Hematopoietic multipotent progenitor cell treated with erythropoietin and hydrocortisone succinate and interleukin-3 and kit ligand, for 4 days (in vitro differentiated cells): ENCODE data around the gene ZBTB7B.

Source experiments
- DNase-seq: peaks from one replicate; pipeline ENCODE4 v3.0.0-alpha.2; 2015

The ZBTB7B gene

DNA sequence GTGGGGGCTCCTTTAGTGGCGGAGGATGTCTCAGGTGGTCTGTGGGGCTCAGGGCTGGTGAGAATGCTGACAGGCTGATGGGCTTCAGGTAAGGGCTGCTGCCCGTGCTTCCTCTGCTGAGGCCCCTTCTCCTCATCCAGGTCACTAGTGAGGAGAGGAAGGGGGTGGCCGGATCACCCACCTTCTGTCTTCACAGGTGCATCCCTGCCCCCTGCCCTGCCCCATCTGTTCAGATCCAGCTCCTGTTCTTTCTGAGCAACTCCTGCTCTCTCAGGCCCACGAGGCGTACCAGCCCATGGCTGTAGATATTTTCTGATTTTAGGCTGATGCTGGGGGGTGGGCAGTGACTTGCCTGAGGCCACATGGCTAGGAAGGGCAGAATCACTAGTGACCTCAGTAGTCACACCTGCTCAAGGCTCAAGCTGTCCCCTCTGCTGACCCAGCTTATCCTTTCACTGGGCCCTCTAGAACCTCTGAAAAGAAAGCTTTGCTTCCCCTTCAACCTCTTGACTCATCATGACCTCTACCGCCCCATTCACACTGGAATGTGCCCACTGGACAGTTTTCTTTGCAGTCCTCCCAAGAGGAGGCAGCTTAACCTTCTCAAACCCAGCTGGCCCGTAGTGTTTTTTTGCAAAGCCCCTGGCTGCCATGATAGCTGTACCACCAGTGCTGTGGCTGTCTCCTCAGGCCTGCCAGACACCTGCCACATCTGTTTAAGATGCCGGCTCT lies 16.2 kb downstream of the ZBTB7B start:
- no peak for DNase-seq

DNA sequence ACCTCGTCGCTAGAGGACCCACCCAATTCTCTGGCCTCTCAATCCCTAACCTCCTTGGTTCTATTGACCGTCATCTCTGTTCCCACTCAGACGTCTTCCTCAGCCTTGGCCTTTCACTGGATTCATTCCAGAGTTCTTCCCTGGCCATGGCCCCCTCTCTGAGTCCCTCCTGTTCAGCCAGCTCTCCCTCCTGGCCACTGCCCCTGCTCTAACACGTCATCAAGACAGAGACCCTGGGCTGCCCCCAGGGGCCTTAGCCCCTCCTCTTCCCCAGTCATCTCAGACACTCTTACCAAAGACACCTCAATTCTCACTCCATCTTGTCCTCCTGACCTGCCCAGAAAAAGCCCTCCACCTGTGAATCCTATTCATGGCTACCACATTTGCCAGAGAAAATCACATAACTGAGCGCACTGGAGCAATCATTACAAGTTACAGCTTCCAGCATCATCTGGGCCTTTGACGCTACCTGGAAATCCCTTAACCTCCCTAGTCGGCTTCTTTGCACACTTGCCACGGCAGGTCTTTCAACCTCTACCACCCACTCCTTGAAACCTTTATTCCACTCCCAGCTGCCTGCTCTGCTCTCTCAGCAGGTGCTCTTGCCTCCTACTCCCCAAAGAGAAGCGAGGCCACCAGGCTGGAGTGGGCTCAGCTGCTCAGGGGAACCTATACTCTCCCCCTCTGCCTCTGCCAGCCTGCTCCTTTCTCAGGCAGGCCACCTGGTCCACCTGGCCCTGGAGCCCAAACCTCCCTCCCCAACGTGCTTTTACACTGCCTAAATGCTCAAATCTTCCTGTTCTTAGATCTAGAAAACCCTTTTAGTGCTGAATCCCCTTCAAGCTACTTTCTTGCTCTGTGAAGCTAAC lies 17.0 kb downstream of the ZBTB7B start:
- no peak for DNase-seq

DNA sequence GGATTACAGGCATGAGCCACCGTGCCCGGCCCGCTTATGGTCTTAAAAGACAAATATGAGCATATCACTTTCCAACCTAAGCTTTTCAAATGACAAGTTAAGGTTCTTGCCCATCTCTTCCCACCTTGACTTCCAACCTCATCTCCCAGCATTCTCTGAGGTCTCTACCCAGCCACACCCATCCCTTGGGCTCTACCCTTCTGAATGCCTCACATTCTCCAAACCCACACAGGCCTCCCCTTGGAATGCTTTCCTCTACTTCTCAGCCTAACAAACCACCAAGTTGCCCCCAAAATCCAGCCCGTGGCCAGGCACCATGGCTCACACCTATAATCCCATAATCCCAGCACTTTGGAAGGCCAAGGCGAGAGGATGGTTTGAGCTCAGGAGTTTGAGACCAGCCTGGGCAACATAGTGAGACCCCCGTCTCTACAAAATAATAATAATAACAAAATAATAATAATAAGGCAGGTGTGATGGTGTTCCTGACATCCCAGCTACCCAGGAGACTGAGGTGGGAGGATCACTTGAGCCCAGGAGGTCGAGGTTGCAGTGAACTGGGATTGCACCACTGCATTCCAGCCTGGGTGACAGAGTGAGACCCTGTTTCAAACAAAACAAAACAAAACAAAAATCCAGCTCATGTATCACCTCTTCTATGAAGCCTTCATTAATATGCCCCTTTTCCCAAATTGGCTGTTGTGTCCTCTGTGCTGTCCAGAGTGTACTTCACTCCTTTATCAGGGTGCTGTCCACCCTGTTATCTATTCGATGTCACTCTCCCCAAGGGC lies 19.7 kb downstream of the ZBTB7B start:
- no peak for DNase-seq

DNA sequence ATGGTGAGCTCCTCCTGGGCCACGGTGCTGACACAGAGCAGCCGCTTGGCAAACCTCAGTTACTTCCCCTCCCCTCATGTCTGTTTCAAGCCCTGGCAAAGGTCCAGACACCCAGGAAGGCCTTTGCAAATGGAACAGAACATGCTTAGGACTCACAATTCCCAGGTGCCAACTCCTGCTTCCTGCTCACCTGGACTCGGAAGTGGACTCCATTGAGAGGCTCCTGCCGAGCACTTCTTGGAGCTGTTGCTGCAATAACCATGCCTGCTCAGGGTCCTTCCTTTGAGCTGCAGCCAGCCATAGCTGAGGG lies 20.3 kb downstream of the ZBTB7B start:
- DNase-seq: peak; percentile 61

DNA sequence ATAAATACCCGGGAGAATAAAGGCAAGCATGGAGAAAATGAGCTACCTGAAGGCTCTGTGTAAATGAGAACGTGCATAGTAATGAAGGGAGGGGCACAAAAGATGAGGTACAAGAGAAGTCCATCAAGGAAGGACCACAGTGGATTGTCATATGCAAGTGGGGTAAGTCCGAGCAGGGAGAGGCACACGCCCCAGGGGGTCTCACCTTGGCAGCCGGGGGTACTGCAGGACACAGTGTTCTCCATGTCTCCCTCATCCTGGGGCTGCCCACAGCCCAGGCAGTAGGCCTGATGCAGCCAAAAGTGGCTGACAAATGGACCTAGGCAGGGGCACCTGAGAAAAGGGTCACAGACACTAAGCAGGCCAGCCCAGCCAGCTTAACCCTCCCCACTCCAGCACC lies 21.0 kb downstream of the ZBTB7B start:
- DNase-seq: no peak

DNA sequence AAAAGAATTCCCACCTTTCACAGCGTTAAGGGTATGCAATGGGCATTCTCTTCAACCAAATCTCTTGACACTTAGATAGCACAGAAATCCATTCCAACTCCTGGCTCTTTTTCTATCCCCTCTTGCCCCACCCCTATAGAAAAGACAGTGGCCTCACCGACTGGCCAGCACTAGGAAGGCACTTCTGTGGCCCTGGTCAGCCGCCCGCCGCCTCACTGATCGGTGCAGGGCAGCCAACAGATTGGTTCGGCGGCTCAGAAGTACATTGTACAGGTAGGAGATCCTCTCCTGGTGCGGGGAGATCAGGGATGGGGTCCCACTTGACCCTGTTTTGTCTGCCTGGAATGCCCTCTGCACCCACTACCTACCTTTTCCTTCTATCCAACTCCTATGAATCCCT lies 21.7 kb downstream of the ZBTB7B start:
- no peak for DNase-seq

DNA sequence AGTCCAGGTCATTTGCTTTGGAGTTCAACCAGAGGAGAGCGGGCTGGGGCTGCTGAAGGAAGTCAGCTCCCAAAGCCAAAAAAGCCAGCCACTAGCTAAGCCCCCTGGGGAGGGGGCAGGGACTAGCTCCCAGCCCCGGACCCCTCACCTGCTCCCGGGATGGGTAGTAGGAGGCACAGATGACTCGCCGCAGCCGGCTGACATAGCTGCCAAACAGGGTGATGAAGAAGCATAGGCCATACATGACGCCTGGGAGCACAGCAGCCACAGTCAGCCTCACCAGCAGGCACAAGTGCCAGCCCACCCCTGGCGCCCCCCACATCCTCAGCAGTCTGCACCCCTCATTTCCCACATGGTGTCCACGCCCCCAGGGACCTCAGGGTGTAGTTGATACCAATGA lies 23.6 kb downstream of the ZBTB7B start:
- no peak for DNase-seq

DNA sequence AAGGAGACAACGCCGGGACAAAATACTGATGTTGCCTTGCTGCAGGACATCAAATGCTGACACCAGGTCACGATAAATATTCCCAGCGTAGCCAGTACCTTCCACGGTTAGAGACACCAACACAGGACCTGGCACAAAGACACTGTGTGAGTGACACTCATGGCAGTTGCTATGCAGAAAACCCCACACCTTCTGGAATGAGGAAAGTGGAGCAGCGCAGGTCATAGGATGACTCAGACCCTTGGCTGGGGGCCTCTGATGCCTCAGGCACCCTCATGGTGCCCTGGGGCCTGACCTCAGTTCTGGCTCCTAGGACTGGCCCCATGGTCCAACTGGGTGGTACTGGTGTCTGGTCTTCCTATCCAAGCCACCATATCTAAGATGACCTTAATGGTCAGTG lies 24.0 kb downstream of the ZBTB7B start:
- no peak for DNase-seq

DNA sequence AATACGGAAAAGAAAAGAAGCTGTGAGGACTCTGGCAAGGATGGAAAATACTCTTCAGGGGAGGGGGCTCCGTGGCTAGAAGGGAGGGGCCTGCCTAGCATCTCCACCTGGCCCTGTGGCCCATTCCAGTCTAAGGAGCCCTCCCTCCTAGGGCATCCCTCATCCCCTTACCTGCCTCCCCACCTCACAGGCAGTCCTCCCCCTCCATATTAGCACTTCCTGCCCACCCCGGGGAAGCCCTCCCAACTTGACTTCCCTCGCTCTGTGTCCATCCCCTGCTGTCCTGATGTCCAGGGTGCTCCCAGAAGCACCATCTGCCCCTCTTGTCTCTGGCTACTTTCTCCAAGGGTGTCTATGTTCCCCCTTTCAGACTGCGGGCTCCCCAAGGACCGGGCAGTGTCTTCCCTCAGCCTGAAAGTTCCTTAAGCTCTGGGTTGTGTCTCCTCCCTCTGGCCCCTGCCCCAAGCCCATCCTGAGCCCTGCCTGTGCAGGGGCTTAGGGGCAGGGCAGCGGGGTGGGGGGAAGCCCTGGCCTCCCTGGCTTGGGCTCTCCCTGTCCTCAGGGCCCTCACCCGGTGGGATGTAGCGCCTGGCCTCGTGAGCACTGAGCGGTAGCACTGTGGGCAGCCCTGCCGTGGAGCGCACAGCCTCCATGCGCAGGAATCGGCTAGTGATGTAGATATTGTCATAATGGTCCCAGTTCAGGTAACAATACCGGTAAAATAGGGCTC lies 27.1 kb downstream of the ZBTB7B start:
- DNase-seq: no peak

DNA sequence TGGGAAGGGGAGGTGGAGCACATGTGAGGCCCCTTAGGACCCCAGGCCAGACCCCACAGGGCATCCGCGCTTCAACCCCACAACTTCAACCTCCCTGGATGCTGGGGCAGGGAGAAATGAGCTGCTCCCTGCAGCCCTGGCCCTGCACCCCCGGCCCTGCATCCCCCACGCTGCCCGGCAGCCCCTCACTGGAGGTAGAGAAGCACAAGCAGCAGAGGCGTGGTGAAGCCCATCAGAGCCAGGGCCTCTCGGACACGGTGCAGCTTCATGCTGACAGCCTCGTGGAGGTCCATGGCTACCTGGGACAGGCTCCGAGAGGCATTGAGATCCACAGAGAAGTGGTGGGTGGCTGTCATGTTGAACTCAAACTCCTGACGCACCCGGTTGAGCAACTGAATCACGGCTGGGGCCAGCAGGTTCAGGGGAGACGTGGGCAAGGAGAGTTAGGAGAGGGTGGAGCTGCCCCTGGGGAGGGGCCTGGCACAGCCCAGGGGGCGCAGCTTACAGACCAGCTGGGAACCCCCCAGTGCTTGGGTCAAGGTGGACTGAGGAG lies 27.7 kb downstream of the ZBTB7B start:
- no peak for DNase-seq

DNA sequence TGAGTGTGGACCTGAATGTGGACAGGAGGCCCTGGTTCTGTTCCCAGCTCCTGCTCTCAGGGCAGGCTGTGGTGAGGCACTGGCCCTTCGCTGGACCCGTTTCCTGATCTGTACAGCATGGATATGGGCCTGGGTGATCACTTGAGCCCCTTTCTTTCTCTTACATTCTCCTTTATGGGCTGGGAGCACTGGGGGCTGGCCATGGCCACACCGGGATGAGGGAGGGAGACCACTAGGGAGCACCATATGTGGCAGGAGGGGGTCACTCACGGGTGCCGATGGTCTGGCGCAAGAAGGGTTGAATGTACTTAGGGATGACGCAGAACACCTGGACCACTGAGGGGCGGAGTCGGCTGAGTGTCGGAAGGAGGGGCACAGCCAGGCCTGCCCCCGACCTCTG lies 28.3 kb downstream of the ZBTB7B start:
- DNase-seq: no peak

DNA sequence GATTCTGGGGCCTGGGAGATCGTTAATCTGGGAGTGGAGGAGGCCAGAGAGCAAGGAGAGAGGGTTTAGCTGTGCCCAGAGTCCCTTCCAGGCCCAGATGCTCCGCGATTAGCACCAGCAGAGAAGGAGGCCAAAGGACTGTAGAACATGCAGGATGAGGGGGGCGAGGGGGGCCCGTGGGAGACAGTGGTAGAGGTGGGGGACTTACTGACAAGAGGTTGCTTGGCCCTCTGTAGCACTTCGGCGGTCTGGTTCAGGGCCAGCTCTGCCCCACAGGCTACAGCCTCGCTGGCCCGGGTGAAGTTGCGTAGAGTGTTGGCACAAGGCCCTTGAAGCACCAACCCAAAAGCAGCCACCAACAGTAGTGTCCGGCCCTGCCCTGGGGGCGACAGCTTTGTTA lies 30.3 kb downstream of the ZBTB7B start:
- no peak for DNase-seq

DNA sequence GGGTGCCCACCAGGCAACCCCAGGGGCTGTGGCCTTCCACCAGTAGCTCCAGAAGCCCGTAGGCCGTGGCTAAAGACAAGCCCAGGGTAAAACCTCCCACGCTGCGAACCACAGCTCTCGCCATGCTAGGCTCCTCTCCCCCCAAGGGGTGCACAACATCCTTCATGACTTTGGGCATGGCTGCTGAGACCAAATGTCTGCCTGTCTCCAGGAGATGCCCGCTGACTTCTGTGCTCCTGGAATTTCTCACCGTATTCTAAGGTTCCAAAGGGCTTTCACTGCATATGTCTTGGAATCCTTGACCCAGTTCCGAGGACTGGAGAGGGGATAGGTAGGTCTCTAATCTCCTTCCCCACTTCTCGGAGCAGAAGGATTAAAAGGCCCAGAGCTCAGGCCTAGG lies 30.9 kb downstream of the ZBTB7B start, which contains the start of the genes DCST1 and DCST2:
Gene DCST1 (plus strand): TSS at position 301 of the 400 bp plus-strand sequence. CDS start 213 bp downstream, outside the sequence.
Gene DCST2 (minus strand): TSS at position 258 of the 400 bp plus-strand sequence. CDS start 80 bp downstream, at position 178.
- DNase-seq: no peak

DNA sequence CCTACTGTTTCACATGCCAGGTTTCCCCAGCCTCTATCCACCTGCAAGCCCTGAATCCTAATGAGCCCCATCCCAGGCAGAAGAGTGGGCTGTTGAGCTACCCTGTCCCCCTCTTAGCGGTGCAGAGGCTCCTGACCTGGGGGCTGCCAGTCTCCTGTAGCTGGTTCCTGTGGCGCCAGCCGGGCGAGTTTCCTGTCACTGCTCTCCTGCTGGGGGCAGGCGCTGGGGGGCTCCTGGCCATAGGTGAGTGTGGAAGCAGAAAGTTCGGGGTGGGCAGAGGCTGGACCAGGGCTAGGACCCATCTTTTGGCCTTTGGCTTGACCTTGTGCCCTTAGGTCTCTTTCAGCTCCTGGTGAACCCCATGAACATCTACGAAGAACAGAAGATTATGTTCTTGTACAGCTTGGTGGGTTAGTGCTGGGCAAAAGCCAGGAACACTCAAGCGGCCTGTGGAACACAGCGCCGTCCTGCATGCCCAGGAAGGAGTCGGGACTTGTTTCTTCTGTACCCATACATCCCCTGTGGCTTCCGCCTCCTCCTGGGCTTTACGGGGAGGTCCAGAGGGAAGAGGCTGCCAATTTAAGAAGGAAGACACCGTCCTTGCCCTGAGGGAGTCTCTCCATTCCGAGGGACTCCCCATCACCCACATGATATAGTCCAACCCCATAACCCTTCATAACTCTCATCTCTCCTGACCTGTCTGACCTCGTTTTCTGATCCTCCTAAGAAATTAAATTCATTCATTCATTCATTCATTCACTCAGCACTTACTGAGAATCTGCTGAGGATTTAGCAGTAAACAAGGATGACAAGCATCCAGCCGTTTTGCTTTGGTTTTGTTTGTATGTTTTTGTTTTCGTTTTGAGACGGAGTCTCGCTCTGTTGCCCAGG lies 32.0 kb downstream of the ZBTB7B start:
- DNase-seq: no peak

DNA sequence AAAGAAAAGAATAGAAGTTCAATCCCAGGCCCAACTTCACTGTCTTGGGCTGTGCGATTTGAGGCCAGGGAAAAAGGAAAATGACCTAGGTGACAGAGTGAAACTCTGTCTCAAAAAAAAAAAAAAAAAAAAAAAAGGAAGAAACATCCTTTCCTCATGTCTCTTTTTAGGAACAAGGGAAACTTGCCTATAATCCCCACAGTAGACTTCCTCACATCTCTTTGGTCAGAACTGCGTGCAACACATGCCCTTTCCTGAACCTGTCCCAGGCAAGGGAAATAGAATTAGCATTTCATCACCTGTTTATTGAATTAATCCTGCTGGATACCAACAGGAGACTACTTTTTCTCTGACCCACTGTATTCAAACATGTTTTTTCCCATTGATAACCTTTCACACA lies 33.3 kb downstream of the ZBTB7B start:
- no peak for DNase-seq

DNA sequence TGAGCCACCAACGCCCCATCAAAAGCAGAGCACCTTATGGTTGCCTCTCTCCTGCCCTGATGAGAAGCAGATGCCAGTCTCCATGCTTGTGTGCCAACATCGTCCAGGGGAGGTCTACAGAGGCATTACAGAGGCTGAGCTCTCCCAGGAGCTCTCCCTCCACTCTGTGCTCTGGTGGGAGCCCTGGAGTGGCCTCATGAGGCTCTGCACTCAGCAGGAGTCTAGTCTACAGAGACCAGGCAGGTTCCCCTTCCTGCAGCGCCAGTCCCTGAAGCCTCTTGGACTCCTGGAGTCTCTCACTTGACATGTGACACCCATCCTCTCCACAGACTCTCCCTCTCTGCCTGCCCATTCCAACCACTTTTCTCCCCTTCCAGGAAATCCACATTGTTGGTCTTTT lies 34.4 kb downstream of the ZBTB7B start:
- DNase-seq: no peak

DNA sequence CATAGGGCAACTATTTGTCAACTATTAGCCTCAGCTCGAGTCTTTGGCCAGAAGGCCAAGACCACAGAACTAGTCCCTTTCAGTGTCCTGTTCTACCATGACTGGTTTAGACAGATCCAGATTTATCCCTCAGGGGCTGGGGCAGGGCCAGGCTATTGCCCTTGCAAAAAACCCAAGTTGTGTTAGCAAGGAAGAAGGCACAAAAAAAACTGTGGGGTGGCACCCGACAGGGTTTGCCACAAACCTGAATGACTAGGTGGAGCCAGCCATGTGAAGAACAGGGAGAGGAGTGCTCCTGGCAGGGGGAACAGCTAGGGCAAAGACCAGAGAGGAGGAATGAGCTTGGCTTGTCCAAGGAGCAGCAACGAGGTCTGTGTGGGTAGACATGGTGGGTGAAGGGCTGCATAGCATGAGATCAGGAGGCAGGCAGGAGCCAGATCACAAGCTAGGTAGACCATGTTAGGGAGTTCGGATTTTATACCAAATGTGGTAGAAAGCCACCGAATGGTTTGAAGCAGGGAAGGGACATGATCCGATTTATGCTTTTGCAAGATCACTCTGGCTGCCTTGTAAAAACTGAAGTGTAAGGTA lies 35.3 kb downstream of the ZBTB7B start:
- no peak for DNase-seq

DNA sequence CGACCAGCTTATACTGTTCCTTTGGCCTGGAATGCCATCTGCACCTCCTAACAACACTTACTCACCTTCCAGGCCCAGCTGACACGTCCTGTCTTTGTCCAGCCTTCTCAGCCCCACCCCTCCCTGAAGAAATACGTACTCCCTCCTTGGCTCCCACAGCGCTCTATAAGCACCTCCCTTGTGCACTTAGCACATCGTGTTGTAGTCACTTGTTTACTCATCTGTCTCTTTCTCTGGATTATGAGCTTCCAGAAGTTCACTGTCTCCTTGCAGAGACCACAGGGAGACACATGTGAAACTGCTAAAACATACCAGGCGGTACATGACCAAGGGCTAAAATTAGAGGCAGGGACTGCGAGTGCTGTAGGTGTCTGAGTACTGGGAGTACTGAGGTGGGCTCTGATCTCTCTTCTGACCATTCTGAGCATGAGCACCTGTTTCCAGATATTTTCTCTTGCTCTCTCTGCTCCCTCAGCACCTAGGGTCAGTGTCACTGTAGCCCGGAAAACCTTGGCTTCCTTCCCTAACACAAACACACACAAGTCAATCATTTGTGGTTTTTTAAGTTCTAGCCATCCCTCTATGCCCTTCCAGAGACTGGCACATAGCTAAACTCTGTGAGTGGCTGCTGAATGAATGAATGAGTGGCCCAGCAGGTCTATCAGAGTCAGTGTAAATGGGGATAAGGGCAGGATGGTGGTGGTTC lies 36.2 kb downstream of the ZBTB7B start:
- no peak for DNase-seq

DNA sequence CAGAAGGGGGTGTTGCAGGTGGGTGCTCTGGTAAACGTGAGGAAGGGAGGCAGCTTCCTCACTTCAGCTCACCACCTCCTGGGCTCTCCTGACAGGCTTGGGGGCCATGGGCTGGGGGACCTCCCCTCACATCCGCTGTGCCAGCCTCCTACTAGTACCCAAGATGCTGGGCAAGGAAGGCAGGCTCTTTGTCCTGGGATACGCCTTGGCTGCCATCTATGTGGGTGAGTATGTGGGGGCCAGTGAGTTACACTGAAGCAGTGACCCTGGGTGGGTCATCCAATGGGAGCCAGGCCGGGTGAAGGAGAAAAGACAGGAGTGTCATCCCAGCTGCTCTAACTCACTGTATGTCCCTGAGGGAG lies 36.7 kb downstream of the ZBTB7B start:
- no peak for DNase-seq

DNA sequence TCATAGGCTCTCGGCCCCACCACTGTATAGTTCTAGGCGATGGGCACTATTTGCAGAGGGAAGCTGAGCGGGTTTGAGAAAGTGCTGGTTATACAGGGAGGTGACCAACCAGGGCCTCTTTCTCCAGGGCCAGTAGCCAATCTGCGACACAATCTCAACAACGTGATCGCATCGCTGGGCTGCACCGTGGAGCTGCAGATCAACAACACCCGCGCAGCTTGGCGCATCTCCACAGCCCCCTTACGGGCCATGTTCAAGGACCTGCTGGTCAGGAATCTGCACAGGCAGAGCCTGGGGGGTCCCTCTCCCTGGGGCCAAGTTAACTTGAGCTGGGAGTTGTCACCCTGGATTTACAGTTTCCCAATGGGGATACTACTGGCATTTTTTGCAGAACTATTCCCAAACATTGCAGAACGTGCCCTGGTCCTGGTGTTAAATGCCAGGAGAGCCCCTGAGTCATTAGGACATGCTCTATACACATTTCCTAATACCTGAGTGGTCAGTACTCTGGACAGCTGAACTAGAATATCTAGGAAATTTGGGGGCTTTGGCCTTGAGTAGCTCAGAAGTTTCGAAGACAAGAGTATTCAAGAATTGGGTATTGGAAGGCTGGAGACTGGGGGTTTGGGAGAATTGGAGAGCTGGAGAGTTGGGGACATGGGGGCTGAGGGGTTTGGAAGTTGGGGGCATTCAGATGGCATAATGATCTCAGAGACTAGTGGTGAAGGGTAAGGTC lies 37.9 kb downstream of the ZBTB7B start:
- no peak for DNase-seq
